HG02642 (cell line): ENCODE results near the gene COX19.
A peak's percentile ranks its signal among the peaks of the same experiment; 100 is the strongest.
"Not testable (repeated sequence)": the region's sequence is repeated elsewhere in the genome, so short reads cannot be mapped to it uniquely, and the experiment has no call there.

ENCODE experiments used
- ATAC-seq: cut with Tn5 transposase; IDR thresholded peaks from one replicate; pipeline ENCODE4 v1.9.1; 2021; ENCODE audit warnings: mild to moderate bottlenecking; ENCODE audit not compliant: unreplicated experiment, poor library complexity

Gene COX19

GRCh38 chr7:963236-964078 is 11.9 kb downstream of the COX19 start:
- no peak for ATAC-seq

DNA sequence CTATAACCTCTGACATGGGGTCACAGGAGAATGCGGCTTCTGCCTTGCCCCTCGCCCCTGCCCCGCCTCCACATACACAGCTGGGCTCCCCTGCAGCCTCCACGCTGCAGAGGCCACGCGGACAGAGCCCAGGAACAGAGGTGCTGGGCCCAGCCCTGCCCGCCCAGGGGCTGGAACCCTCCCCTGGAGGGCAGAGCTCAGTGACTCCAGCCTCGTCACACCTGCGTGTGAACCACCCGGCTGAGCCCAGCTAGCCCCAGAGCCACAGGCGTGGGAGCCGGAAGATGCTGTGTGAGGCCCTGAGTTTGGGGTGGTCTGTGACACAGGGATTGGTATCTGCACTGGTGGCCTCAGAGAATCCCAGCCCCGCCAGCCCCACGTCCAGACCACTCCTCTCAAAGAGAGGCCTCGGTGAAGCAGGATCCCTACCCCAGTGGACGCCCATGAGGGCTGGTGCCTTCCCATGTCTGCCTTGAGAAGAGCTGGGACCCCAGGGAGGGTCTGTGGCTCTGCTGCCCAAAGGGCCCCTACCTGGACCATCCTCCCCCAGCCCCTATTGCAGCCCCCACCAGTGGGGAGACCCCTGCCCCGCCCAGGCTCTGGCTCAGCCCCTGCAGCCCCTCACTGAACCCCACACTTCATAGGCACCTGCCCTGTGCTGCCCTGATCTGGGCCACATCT is 12.8 kb downstream of the COX19 start:
- ATAC-seq, result no peak

- no peak for ATAC-seq
These were observed 13.6 kb downstream of the COX19 start for GRCh38 chr7:961546-962400.

DNA sequence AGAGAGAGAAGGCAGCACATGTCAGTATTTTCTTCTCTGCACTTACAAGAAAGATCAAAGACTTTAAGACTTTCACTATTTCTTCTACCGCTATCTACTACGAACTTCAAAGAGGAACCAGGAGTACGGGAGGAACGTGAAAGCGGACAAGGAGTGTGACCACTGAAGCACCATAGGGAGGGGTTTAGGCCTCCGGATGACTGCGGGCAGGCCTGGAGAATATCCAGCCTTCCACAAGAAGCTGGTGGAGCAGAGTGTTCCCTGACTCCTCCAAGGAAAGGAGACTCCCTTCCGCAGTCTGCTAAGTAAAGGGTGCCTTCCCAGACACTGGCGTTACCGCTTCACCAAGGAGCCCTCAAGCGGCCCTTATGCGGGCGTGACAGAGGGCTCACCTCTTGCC is 14.4 kb downstream of the COX19 start:
- ATAC-seq, result not testable (repeated sequence)

GRCh38 chr7:960269-960871 is 15.0 kb downstream of the COX19 start:
- ATAC-seq, result no peak

DNA sequence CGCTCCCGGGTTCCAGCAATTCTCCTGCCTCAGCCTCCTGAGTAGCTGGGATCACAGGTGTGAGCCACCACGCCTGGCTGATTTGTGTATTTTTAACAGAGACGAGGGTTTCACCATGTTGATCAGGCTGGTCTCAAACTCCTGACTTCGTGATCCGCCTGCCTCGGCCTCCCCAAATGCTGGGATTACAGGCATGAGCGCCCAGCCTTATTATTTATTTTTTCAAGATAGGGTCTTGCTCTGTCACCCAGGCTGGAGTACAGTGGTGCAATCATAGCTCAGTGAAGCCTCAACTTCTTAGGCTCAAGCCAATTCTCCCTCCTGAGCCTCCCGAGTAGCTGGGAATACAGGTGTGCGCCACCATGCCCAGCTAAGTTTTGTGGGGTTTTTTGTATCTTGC is 15.6 kb downstream of the COX19 start:
- ATAC-seq, result not testable (repeated sequence)

GRCh38 chr7:959271-959670 is 16.1 kb downstream of the COX19 start:
- no peak for ATAC-seq

DNA sequence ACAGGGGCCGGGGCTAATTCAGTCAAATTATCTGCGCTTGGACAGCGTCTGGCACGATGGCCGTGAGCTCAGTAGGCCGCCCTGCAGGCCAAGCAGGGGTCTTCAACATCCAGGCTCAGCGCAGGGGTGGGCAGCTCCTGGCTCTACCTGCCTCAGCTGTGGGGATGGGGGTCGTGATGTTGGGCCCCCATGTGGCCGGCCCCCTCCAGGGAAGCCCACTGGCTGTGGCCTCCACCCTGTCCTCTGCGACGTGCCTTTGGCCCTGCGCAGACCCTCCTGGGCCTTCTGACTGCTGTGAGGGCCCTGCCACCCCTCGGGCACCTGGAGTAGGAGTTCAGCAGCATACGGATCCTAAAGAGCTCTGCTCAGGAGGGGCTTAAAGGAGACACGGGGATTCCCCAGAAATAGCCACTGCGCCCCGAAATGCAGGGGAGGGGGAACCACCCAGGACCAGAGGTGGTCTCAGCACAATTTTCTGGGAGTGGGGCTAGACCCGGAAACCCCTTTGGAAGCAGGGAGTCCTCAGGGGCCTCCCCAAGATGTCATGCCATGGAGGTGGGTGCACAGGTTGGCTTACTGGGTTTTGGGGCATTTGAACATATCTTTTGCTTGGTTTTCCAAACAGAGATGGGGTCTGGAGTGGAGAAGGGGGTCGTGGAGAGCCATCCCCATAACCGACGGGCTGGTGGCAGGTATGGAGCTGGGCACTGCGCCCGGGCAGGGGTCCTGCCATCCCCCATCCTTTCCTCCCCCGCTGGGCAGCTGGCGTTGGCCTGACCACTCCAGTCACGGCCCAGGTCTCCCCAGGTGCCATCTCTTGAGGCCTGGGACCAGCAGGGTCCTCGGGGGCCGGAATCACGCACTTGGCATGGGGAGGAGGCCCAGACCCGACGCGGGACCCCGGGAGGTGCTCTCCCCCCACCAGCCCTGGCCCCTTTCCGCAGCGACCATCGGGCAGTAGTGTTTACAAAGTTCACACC is 16.8 kb downstream of the COX19 start:
- ATAC-seq, result no peak

GRCh38 chr7:957418-958220 is 17.7 kb downstream of the COX19 start:
- ATAC-seq, result no peak

DNA sequence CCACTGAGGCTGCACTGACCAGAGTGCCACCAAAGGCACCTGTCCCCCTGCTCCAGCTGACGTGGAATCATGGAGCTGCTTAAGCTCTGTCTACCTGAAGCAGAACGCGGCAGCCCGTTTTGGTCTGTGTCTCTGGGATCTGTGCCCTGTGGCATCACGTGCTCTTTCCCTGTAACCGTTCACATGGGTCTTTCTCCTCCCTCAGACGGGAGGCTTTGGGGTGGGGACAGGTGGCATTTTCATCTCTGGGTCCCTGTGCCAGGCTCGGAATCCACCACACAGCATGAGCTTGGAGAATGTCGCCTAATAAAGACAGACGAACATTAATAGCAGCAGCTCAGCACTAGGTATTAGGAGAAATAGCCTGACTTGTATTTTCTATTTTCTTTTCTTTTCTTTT is 19.3 kb downstream of the COX19 start:
- no peak for ATAC-seq

- peak; percentile 68 for ATAC-seq
These were observed 20.8 kb downstream of the COX19 start, which contains the start of gene ADAP1 for GRCh38 chr7:954330-955238. Gene ADAP1 (minus strand): TSS chr7:954680. CDS start chr7:954477, 203 bp downstream.

GRCh38 chr7:953547-954327 is 21.6 kb downstream of the COX19 start:
- peak; percentile 12 for ATAC-seq

DNA sequence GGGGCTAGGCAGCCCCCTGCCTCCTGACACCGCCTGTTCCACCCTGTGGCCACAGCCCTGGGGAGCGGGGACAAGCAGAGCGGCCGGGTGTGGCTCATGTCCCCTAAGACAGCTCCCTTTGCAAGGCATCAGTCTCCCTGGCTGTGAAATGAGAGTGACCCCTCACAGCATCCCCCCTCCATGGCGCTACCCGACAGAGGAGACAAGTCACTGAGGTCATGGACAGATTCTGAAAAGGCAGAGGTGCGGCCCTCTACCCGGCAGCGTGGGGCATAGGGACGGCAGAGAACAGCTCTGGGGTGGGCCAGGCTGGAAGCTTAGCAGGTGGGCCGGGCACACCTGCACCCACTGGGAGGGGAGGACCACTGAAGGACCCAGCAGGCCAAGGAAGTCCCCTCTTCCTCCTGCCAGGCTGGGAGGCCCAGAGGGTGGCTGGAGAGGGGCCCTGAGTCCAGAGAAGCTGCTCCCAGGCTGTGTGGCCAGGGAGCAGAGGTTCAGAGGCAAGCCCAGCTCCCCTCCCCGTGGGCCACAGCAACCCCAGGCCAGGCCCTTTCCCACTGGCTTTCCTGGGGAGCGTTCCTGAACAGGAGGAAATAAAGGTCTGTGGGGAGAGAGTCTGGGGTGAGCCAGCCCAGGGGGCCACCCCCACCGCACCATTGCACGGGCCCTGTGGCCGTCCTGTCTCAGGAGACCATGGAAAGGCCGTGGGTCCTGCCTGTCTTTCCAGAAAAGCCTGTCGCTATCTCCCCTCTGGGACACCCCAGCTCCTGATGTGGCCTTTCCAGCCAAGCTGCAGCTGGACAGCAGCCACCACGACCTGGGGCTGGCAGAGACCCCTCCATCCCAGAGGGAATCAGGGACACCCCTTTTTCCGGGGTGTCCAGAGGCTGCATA is 22.6 kb downstream of the COX19 start:
- no peak for ATAC-seq

DNA sequence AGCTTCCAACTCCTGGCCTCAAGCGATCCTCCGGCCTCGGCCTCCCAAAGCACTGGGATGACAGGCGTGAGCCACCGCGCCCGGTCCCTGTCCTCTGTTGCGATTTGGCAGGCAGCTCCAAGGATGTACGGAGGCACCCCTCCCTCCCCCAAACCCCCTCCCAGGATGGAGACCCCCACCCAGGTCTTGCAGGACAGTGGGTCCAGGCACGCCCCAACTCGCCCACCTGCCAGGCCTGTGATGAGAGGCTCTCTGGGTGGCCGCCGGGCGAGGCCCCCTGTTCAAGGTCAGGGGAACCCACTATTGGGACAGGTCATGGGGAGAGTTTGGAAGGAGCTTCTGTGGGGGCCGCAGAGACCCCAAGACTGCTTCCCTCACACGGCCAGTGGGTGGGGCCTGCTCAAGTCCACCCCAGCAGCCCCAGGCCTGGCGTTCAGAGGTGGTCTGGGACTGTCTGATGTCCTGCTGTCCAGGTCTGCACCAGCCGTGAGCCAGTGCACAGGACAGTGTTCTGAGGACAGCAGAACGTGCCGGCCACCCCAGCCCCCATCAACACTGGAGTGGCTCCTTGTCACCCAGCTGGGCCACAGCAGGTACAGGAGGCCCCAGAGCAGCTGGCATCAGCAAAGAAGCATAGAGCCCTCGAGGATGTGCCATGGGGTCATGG is 23.3 kb downstream of the COX19 start:
- no peak for ATAC-seq
